IMR-90 (cell line): ENCODE data around the gene FLT3LG. TPM values are rescaled to one million over a fixed set of nuclear protein-coding genes. Genes with fewer than 3 reads are reported as not detected.

Experiments used
- ATAC-seq: fragments of 200-7000 bp; cut with Tn5 transposase; 2 replicates; pipeline ENCODE4 v1.9.1; 2020; ENCODE audit warnings: low read depth, mild to moderate bottlenecking, moderate library complexity
- BruUV-seq: library from RNA; stranded (reverse); fragments of 400-500 nt; replicated peaks from 2 replicates; lab custom pipeline; 2021; lab: Mats Ljungman, UMichigan
- CTCF ChIA-PET: fragments of 300-600 bp; formaldehyde crosslinking; extraction: SDS; loops from one replicate; lab custom pipeline; 2021; ENCODE audit warnings: antibody characterized with exemption; lab: Yijun Ruan, JAX
- POLR2A ChIA-PET: fragments of 300-600 bp; sonication (Branson Sonifier 250); formaldehyde crosslinking; loops from one replicate; lab custom pipeline; 2022; ENCODE audit warnings: antibody characterized with exemption; ENCODE audit not compliant: unreplicated experiment; lab: Charles Lee
- DNase-seq: peaks from one replicate; pipeline ENCODE4 v3.0.0; 2013
- H2AFZ ChIP-seq: replicated peaks from 2 replicates; pipeline ENCODE3; 2013; ENCODE audit warnings: low read length, mild to moderate bottlenecking; ENCODE audit not compliant: poor library complexity
- H2AK5ac ChIP-seq: 2 replicates; pipeline ENCODE4 v1.6.1; 2013; ENCODE audit warnings: low read depth, low read length, inconsistent platforms
- H2AK9ac ChIP-seq: replicated peaks from 2 replicates; pipeline ENCODE3; 2013; ENCODE audit warnings: mild to moderate bottlenecking, low read depth, low read length, moderate library complexity; ENCODE audit not compliant: poor library complexity
- H2BK120ac ChIP-seq: 2 replicates; pipeline ENCODE4 v1.6.1; 2013; ENCODE audit warnings: low read depth, low read length, inconsistent platforms
- H2BK15ac ChIP-seq: 3 replicates; pipeline ENCODE4 v1.6.1; 2013; ENCODE audit warnings: low read depth, low read length, inconsistent platforms
- H2BK20ac ChIP-seq: 2 replicates; pipeline ENCODE4 v1.6.1; 2013; ENCODE audit warnings: low read depth, mild to moderate bottlenecking, inconsistent platforms, low read length, moderate library complexity
- H2BK5ac ChIP-seq: 2 replicates; pipeline ENCODE4 v1.6.1; 2013; ENCODE audit warnings: mild to moderate bottlenecking, low read depth, low read length, inconsistent platforms; ENCODE audit not compliant: poor library complexity, severe bottlenecking
- H3K14ac ChIP-seq: replicated peaks from 2 replicates; pipeline ENCODE4 v1.6.1; 2013; ENCODE audit warnings: low read depth, low read length, inconsistent platforms
- H3K18ac ChIP-seq: 2 replicates; pipeline ENCODE4 v1.6.1; 2013; ENCODE audit warnings: low read depth, low read length, control low read depth
- H3K23ac ChIP-seq: 2 replicates; pipeline ENCODE4 v1.6.1; 2013; ENCODE audit warnings: low read depth, low read length, inconsistent platforms
- H3K27ac ChIP-seq: 2 replicates; pipeline ENCODE4 v1.5.1; 2013; ENCODE audit warnings: mild to moderate bottlenecking, control low read depth, low read length; ENCODE audit not compliant: insufficient read depth
- H3K27me3 ChIP-seq: 2 replicates; pipeline ENCODE4 v1.6.1; 2013; ENCODE audit warnings: low read length; ENCODE audit not compliant: control insufficient read depth, insufficient read depth
- H3K36me3 ChIP-seq: 2 replicates; pipeline ENCODE4 v1.6.1; 2013; ENCODE audit warnings: low read length, mixed read lengths; ENCODE audit not compliant: control insufficient read depth, insufficient read depth
- H3K4ac ChIP-seq: 2 replicates; pipeline ENCODE4 v1.6.1; 2013; ENCODE audit warnings: low read depth, low read length, inconsistent platforms
- H3K4me1 ChIP-seq: 2 replicates; pipeline ENCODE4 v1.6.1; 2013; ENCODE audit warnings: low read length, mixed read lengths; ENCODE audit not compliant: control insufficient read depth, insufficient read depth
- H3K4me2 ChIP-seq: 2 replicates; pipeline ENCODE4 v1.6.1; 2013; ENCODE audit warnings: low read depth, mild to moderate bottlenecking, control low read depth, low read length, moderate library complexity
- H3K4me3 ChIP-seq: 2 replicates; pipeline ENCODE4 v1.5.1; 2013; ENCODE audit warnings: low read depth, mild to moderate bottlenecking, control low read depth, low read length, moderate library complexity; ENCODE audit not compliant: insufficient read depth
- H3K56ac ChIP-seq: 2 replicates; pipeline ENCODE4 v1.6.1; 2013; ENCODE audit warnings: low read length, inconsistent platforms; ENCODE audit not compliant: insufficient read depth; ENCODE audit errors: extremely low read depth
- H3K79me1 ChIP-seq, 2 experiments: 2 replicates each; pipeline ENCODE4 v1.6.1; 2013; ENCODE audit warnings: low read length in 2 of 2, inconsistent platforms in 1 of 2, low read depth in 1 of 2
- H3K9ac ChIP-seq: 2 replicates; pipeline ENCODE4 v1.6.1; 2013; ENCODE audit warnings: low read depth, low read length, control low read depth
- H3K9me1 ChIP-seq: 2 replicates; pipeline ENCODE4 v1.6.1; 2013; ENCODE audit warnings: low read length, inconsistent platforms; ENCODE audit not compliant: insufficient read depth
- H3K9me3 ChIP-seq: 2 replicates; pipeline ENCODE4 v1.6.1; 2013; ENCODE audit warnings: low read length; ENCODE audit not compliant: control insufficient read depth, insufficient read depth
- H4K20me1 ChIP-seq: 2 replicates; pipeline ENCODE4 v1.6.1; 2013; ENCODE audit warnings: low read length, inconsistent platforms; ENCODE audit not compliant: insufficient read depth
- H4K5ac ChIP-seq: 2 replicates; pipeline ENCODE4 v1.6.1; 2013; ENCODE audit warnings: mild to moderate bottlenecking, low read depth, low read length, control low read depth
- H4K8ac ChIP-seq, 2 experiments: 2 replicates each; pipeline ENCODE4 v1.6.1; 2013; ENCODE audit warnings: low read depth in 2 of 2, low read length in 2 of 2, control low read depth in 1 of 2, inconsistent platforms in 1 of 2
- H4K91ac ChIP-seq: 2 replicates; pipeline ENCODE4 v1.6.1; 2013; ENCODE audit warnings: low read depth, low read length, inconsistent platforms; ENCODE audit not compliant: insufficient read depth
- CEBPB ChIP-seq: IDR thresholded peaks from 2 replicates; pipeline ENCODE4 v1.6.1; 2012; ENCODE audit warnings: low read depth, low read length, improper control_type of control experiment
- CHD1 ChIP-seq: IDR thresholded peaks from 2 replicates; pipeline ENCODE4 v1.6.1; 2012; ENCODE audit warnings: low read depth, low read length, improper control_type of control experiment
- FOS ChIP-seq: fragments of 150-350 bp; IDR thresholded peaks from 2 replicates; pipeline ENCODE4 v1.6.1; 2016; ENCODE audit warnings: low read depth, low read length
- MAFK ChIP-seq: IDR thresholded peaks from 2 replicates; pipeline ENCODE4 v1.6.1; 2012; ENCODE audit warnings: low read depth, low read length, improper control_type of control experiment
- MXI1 ChIP-seq: IDR thresholded peaks from 2 replicates; pipeline ENCODE4 v1.6.1; 2012; ENCODE audit warnings: low read depth, mild to moderate bottlenecking, low read length, moderate library complexity, borderline replicate concordance
- NFE2L2 ChIP-seq: fragments of 150-350 bp; IDR thresholded peaks from 2 replicates; pipeline ENCODE4 v1.6.1; 2016; ENCODE audit warnings: low read depth, mild to moderate bottlenecking, low read length
- RAD21 ChIP-seq: IDR thresholded peaks from 2 replicates; pipeline ENCODE4 v1.6.1; 2012; ENCODE audit warnings: low read length, improper control_type of control experiment
- RFX5 ChIP-seq: IDR thresholded peaks from 2 replicates; pipeline ENCODE4 v1.8.0; 2012; ENCODE audit warnings: low read depth, mild to moderate bottlenecking, low read length, moderate library complexity
- SMC3 ChIP-seq: fragments of 150-350 bp; IDR thresholded peaks from 2 replicates; pipeline ENCODE4 v1.6.1; 2016; ENCODE audit warnings: low read depth, mild to moderate bottlenecking, antibody characterized with exemption, low read length, moderate library complexity
- USF2 ChIP-seq: fragments of 150-350 bp; IDR thresholded peaks from 2 replicates; pipeline ENCODE4 v1.6.1; 2017; ENCODE audit warnings: mild to moderate bottlenecking, antibody characterized with exemption, low read length, low read depth
- WGBS, 2 experiments: methylation state at CpG; one replicate each; pipeline versions ENCODE4 v1.1.5 to v1.1.7; 2013; ENCODE audit warnings: missing lambda C conversion rate in 2 of 2; ENCODE audit not compliant: insufficient read length in 1 of 2; ENCODE audit errors: extremely low coverage in 2 of 2; 5-methylcytosine and 5-hydroxymethylcytosine counted together
- dilution Hi-C: fragments of 300-500 bp; cut with HindIII; formaldehyde crosslinking; loops from one replicate; pipeline ENCODE4 v1.14.3; 2018; ENCODE audit warnings: low sequenced_read_pairs; ENCODE audit not compliant: unreplicated experiment
- in situ Hi-C: fragments of 300-500 bp; cut with MboI; formaldehyde crosslinking; loops from 3 replicates; pipeline ENCODE4 v1.14.3; 2019; ENCODE audit warnings: low sequenced_read_pairs, inconsistent platforms, mixed read lengths
- intact Hi-C: fragments of 100-400 bp; cut with micrococcal nuclease; formaldehyde crosslinking; loops from 2 replicates; pipeline ENCODE4 v1.10.0; 2022
- polyA plus RNA-seq, 3 experiments: library from polyadenylated mRNA; depleted of rRNA; stranded (reverse); fragments of >200 nt; gene quantifications; 2 replicates each; pipeline ENCODE4 v1.2.3, GENCODE V29; 2012; ENCODE audit warnings: low replicate concordance in 1 of 3
- total RNA-seq: library from RNA; depleted of rRNA; stranded (reverse); fragments of >200 nt; gene quantifications from 2 replicates; pipeline ENCODE4 v1.2.3, GENCODE V29; 2012
- TF ChIP-seq, protein P1 (sequence below): conservative IDR thresholded peaks from 2 replicates; pipeline ENCODE4 v1.5.1; 2012; ENCODE audit warnings: mild to moderate bottlenecking, low read depth, low read length, improper control_type of control experiment
- TF ChIP-seq, protein P2 (sequence below): fragments of 150-350 bp; IDR thresholded peaks from 2 replicates; pipeline ENCODE4 v1.6.1; 2016; ENCODE audit warnings: low read depth, mild to moderate bottlenecking, low read length, moderate library complexity, borderline replicate concordance

FLT3LG gene
- total and polyA plus RNA-seq, 2 of the 4 experiments (the other 2 are of a cell fraction) = 0.90 to 8.3 TPM

- no TSS peak for BruUV-seq
Measured at GRCh38 chr19:49497789-49498103, 23.7 kb downstream of the FLT3LG start.

More at GRCh38 chr19:49497789-49498103, 23.7 kb downstream of the FLT3LG start:
- Histone ChIP-seq H4K20me1 (peaks cover 31% of the 10 kb centered on the region), H3K56ac (no peak overlapping the region), H2BK120ac (no peak overlapping the region), H2BK5ac (no peak overlapping the region), H3K27me3 (no peaks in the 10 kb centered on the region), H3K36me3 (peaks cover 35% of the 10 kb centered on the region), H3K18ac (no peak overlapping the region), H2AK9ac (peak overlapping the region; percentile 97), H4K91ac (no peak overlapping the region), H3K9ac (peak overlapping the region; percentile 98; the same call in 1 of the 2 replicates), H3K79me1 (peaks cover 21 to 40% of the 10 kb centered on the region in 2 experiments), H3K4me1 (peaks cover 9% of the 10 kb centered on the region), H3K9me3 (no peaks in the 10 kb centered on the region), H2AFZ (no peak overlapping the region), H4K5ac (no peak overlapping the region), H3K4me2 (peak overlapping the region; percentile 81; the same call in 1 of the 2 replicates), H2BK20ac (no peak overlapping the region), H3K4ac (no peak overlapping the region), H3K23ac (0 out of 2 replicates have a peak overlapping the region, but pooled peaks have one; percentile 25), H2BK15ac (no peak overlapping the region), H4K8ac (no peak overlapping the region), H3K14ac (no peak overlapping the region; the same call in 1 of the 2 replicates), H2AK5ac (no peak overlapping the region), H3K27ac (no peak overlapping the region), H3K9me1 (no peaks in the 10 kb centered on the region), H3K4me3 (no peak overlapping the region; the same call in 1 of the 2 replicates)
- dilution Hi-C loops = no loop called here
- CTCF ChIA-PET = no interaction called here
- POLR2A ChIA-PET = no interaction called here
- 97% methylated on average over 10 of the region's 12 CpGs; no CpG with 5 or more reads in 1 of the 2 experiments for WGBS, 2 experiments
- no peak for DNase-seq
- no peak for ATAC-seq
- TF ChIP-seq, protein P1, sequence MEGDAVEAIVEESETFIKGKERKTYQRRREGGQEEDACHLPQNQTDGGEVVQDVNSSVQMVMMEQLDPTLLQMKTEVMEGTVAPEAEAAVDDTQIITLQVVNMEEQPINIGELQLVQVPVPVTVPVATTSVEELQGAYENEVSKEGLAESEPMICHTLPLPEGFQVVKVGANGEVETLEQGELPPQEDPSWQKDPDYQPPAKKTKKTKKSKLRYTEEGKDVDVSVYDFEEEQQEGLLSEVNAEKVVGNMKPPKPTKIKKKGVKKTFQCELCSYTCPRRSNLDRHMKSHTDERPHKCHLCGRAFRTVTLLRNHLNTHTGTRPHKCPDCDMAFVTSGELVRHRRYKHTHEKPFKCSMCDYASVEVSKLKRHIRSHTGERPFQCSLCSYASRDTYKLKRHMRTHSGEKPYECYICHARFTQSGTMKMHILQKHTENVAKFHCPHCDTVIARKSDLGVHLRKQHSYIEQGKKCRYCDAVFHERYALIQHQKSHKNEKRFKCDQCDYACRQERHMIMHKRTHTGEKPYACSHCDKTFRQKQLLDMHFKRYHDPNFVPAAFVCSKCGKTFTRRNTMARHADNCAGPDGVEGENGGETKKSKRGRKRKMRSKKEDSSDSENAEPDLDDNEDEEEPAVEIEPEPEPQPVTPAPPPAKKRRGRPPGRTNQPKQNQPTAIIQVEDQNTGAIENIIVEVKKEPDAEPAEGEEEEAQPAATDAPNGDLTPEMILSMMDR = no peak
- TF ChIP-seq MAFK (no peak), RFX5 (no peak), SMC3 (no peak), NFE2L2 (no peak), MXI1 (no peak), CEBPB (no peak), USF2 (no peak), FOS (no peak), RAD21 (no peak), CHD1 (no peak)
- TF ChIP-seq, protein P2, sequence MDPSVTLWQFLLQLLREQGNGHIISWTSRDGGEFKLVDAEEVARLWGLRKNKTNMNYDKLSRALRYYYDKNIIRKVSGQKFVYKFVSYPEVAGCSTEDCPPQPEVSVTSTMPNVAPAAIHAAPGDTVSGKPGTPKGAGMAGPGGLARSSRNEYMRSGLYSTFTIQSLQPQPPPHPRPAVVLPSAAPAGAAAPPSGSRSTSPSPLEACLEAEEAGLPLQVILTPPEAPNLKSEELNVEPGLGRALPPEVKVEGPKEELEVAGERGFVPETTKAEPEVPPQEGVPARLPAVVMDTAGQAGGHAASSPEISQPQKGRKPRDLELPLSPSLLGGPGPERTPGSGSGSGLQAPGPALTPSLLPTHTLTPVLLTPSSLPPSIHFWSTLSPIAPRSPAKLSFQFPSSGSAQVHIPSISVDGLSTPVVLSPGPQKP = no peak
- intact Hi-C loops = no loop called here
- in situ Hi-C loops = loop anchor here (10.0 kb wide), 1 partner anchor 167 kb away; the partner anchor contains the start of genes BCL2L12 and IRF3
